GM10266 (cell line): ENCODE measurements around the gene ZP1.

Experiments
- DNase-seq: peaks from one replicate; pipeline ENCODE4 v3.0.0; 2012; ENCODE audit errors: extremely low spot score
- TF ChIP-seq, protein P1 (sequence below): IDR thresholded peaks from 2 replicates; pipeline ENCODE4 v1.5.1; 2012; ENCODE audit warnings: mild to moderate bottlenecking, low read depth; ENCODE audit not compliant: control insufficient read depth, insufficient read depth; ENCODE audit errors: missing control alignments

Gene ZP1

DNA sequence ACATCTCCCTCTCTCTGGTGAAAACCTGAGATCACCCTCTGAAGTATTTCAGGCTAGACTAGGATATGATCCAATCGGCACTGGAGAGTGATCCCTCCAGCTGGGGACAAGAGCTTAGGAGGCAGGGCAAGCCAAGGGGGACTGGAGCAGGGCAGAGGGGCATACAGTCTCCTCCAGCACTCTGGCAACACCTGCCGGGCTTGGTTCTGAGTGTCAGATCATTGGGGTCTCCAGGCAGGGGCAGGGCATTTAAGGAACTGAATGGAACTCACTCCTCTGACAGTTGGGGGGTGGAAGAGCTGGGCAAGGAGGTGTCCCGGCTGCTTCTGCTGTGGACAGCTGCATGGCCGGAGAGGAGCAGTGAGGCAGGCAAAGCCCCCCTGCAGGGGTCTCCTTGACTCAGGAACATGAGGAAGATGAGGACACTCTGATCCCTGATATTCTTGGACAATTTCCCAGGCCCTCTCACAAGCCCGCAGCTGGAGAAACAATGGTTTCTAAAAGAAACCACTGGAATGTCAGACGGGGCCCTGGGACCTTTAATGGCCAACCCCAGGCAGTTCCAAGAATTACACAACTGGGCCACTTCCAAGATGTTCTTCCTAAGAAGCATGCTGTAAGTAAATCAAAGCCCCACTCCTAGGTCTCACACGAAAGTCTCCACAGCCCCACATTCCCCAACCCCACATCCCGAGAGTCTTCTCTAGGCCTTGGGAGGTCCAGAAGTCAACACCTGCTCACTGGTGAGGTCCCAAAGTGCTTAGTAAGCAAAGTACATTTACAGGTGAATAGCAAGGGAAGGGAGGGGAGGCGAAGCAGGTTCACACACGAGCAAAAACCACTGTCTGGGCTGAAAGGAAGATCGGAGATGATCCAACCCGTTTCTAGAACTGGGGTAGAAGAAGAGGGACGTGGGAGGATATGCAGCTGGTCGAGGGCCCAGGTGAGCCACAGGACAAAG, 26.6 kb upstream of the ZP1 start:
- DNase-seq: no peak
- TF ChIP-seq, protein P1, sequence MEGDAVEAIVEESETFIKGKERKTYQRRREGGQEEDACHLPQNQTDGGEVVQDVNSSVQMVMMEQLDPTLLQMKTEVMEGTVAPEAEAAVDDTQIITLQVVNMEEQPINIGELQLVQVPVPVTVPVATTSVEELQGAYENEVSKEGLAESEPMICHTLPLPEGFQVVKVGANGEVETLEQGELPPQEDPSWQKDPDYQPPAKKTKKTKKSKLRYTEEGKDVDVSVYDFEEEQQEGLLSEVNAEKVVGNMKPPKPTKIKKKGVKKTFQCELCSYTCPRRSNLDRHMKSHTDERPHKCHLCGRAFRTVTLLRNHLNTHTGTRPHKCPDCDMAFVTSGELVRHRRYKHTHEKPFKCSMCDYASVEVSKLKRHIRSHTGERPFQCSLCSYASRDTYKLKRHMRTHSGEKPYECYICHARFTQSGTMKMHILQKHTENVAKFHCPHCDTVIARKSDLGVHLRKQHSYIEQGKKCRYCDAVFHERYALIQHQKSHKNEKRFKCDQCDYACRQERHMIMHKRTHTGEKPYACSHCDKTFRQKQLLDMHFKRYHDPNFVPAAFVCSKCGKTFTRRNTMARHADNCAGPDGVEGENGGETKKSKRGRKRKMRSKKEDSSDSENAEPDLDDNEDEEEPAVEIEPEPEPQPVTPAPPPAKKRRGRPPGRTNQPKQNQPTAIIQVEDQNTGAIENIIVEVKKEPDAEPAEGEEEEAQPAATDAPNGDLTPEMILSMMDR: no peak

DNA sequence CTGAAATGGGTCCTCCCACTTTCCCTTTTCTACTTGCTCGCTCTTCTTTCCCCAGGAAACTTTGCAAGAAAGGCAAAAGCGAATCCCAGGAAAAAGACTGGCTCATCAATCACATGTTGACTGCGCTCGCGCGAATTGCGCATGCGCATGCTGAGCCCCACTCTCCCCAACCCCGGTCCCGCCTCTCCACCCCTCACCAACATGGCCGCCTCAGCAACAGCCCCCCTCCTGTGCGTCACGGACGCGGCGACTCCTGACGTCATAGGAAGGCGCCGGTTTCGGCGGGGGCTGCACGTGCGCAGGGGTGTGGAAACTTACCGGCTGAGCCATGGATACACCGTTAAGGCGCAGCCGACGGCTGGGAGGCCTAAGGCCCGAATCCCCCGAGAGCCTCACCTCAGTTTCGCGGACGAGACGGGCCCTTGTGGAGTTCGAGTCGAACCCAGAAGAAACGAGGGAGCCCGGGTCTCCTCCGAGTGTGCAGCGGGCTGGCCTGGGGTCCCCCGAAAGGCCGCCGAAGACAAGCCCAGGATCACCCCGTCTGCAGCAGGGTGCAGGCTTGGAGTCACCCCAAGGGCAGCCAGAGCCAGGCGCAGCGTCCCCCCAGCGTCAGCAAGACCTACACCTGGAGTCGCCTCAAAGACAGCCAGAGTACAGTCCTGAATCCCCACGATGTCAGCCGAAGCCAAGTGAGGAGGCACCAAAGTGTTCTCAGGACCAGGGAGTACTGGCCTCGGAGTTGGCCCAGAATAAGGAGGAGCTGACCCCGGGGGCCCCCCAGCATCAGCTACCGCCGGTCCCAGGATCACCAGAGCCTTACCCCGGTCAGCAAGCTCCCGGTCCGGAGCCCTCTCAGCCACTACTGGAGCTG, 25.3 kb upstream of the ZP1 start, which contains the start of gene CCDC86:
Gene CCDC86, plus strand, starts transcription at position 317 of the 871 bp plus-strand sequence. Its CDS starts 12 bp downstream, at position 329.
- TF ChIP-seq, protein P1: no peak
- DNase-seq: peak; percentile 99

DNA sequence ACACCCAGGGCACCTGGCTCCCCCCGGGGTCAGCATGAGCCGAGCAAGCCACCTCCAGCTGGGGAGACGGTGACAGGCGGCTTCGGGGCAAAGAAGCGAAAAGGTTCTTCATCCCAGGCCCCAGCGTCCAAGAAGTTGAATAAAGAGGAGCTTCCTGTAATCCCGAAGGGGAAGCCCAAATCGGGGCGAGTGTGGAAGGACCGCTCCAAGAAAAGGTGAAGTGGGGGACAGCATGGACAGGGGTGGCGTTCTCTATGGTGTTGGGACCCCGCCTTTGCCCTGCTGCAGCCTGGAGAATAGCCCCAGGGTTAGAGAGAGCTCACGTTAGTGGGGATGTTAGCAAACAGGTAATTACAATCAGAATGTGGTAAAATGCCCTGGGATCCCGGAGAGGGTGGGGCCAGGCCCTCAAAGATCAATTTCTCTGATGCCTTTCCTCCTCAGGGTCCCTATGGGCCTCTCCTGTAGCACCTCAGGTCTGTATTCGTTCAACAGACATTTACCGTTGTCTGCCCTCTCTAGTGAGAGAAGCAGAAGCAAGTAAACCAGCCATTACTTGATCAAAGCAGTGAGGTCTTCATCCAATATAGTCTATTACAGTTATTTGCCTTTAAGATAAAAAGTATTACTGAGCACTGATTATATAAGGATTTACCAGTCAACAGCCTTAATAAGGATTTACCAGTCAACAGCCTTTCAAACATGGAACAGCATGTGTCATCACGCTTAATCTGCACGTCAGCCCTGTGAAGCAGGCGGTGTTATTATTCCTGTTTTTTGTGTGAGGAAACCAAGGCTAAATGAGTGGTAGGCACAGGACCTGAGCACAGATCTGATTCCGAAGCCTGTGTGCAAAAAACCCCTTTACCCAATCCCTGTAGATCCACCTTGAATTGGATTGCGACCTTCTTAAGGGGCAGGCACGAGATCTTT, 24.4 kb upstream of the ZP1 start:
- no peak for DNase-seq
- TF ChIP-seq, protein P1: no peak

DNA sequence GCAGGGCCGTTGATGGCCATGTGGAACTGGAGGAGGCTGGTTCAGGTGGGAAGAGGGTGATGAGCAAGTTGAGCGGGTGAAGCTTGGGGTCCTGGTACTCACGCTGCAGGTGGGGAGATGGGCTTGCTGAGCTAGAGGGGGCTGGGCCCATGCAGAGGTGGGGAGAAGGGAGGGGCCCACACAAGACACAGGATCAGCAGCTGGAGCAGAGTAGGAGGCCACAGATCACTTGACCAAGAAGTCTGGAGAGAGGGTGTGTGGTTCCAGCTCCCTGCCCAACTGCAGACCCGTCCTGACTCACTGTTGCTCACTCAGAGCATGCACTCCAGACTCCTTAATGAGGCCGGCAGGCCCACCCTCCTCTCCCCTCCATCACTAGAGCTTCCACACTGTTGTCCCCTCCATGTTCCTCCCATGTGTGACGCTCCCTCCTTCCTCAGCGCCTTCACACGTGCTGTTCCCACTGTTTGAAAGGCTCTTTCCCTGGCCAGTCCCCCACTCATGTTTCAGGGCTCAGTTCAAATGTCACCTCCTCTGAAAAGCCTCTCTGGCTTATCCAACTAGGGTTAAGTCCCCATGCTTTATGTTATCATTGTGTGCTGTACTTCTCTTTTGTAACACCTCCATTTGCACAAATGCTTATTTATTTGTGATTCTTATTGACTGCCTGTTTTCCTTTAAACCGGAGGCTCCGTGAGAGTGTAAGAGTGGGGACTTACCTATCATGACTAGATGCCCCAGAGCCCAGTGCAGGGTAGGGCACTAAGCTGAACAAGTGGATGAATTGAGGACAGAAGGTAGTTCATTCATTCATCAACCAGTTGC, 23.1 kb upstream of the ZP1 start:
- TF ChIP-seq, protein P1: no peak
- no peak for DNase-seq

DNA sequence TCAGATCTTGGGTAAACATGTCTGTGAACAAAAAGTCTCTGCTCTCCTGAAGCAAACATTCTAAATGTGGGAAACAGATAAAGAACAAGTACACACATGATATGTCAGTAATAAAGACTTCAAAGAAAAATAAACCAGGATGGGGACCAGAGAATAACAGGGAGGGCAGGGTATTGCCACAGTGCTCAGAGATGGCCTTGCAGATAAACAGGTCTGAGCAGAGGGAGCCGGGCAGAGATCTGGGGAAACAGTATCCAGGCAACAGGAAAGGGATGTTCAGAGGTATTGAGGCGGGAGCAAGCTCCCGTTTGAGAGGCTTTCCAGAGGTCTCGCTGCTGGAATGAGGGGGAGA, 22.5 kb upstream of the ZP1 start:
- TF ChIP-seq, protein P1: no peak
- no peak for DNase-seq

DNA sequence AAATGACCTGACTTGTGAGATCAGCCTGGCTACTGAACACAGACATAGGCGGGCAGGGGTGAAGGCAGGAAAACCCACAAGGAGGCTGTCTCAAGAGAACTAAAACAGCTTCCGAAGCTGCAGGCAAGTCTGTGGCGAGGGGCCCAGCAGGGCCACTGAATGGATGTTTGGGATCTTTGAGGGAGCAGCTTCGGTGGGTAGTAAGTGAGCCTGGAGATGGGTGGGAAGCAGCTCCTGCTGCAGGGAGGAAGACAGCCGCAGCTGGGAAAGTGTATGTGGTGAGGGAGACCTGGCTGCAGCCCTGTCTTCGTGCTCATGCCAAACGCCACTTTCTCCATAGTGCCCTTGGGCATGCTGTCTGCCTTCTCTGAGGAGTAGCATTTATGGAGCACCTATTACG, 22.0 kb upstream of the ZP1 start:
- TF ChIP-seq, protein P1: no peak
- no peak for DNase-seq
